ENCODE data around the gene MPST.

DNA sequence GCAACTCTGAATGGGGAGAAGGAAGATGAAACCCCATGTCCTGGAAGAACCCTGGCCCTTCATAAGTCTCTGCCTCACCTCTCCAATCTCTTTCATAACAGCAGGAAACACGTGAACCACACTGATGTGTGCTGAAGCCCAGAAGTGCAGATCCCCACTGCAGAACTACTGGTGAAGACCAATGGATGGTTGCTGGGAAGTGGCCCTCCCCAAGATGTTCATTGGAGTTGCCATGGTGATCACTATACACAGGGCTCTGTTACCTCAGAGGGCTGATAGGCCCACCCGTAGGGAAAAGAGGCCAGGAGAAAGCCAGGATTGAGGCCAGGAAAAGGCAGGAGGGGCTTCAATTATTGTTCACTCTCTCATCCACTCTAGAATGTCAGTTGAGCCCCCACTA, 11.9 kb upstream of the MPST start:
- TF ChIP-seq, protein P1, sequence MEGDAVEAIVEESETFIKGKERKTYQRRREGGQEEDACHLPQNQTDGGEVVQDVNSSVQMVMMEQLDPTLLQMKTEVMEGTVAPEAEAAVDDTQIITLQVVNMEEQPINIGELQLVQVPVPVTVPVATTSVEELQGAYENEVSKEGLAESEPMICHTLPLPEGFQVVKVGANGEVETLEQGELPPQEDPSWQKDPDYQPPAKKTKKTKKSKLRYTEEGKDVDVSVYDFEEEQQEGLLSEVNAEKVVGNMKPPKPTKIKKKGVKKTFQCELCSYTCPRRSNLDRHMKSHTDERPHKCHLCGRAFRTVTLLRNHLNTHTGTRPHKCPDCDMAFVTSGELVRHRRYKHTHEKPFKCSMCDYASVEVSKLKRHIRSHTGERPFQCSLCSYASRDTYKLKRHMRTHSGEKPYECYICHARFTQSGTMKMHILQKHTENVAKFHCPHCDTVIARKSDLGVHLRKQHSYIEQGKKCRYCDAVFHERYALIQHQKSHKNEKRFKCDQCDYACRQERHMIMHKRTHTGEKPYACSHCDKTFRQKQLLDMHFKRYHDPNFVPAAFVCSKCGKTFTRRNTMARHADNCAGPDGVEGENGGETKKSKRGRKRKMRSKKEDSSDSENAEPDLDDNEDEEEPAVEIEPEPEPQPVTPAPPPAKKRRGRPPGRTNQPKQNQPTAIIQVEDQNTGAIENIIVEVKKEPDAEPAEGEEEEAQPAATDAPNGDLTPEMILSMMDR (conservative IDR thresholded peaks at IDR 0.05; ENCODE audit: low read length): no peak
- no peak for TF ChIP-seq EZH2phosphoT487 (IDR thresholded peaks at IDR 0.05; ENCODE audit: borderline replicate concordance)

Measured in Loucy (cell line).